ENCODE results near the gene TES. TPM values are rescaled to one million over a fixed set of nuclear protein-coding genes. Genes with fewer than 3 reads are reported as not detected.

TES gene
- total and polyA plus RNA-seq, 12 donors: 9.4 to 38.5 (median 16.9) TPM

- Histone ChIP-seq H3K36me3 (no peaks in the 10 kb centered on the region), H3K27ac (no peak overlapping the region), H3K9me3 (peaks cover 0 to 22% (median 5%) of the 10 kb centered on the region in 11 donors), H3K4me3 (no peak overlapping the region), H3K27me3 (no peaks in the 10 kb centered on the region), H3K4me1 (no peaks in the 10 kb centered on the region)
- 90 to 98% methylated on average over 6 of the region's 6 CpGs for WGBS, 2 donors
- intact Hi-C loops (cut with DNase I): loop anchor here in 1 of 10 donors (10.0 kb wide), 1 partner anchor 399 kb away; no protein-coding TSS in a partner anchor
- no peak for DNase-seq
- no peak for ATAC-seq
- no peak for TF ChIP-seq CTCF (IDR thresholded peaks at IDR 0.05)
Observed at GRCh38 chr7:116185956-116186355, 24.4 kb upstream of the TES start.

GRCh38 chr7:116187400-116187799 lies 22.9 kb upstream of the TES start:
- Histone ChIP-seq H3K4me1 (no peaks in the 10 kb centered on the region), H3K36me3 (no peaks in the 10 kb centered on the region), H3K4me3 (no peak overlapping the region), H3K27ac (no peak overlapping the region), H3K27me3 (no peaks in the 10 kb centered on the region), H3K9me3 (peaks cover 0 to 22% (median 5%) of the 10 kb centered on the region in 11 donors)
- no peak for TF ChIP-seq CTCF (IDR thresholded peaks at IDR 0.05)
- intact Hi-C loops (cut with DNase I): loop anchor here in 1 of 10 donors (10.0 kb wide), 1 partner anchor 397 kb away; no protein-coding TSS in a partner anchor
- 95 to 98% methylated on average over 1 of the region's 1 CpG for WGBS, 2 donors
- no peak for ATAC-seq
- no peak for DNase-seq

GRCh38 chr7:116193329-116194087 lies 16.8 kb upstream of the TES start:
- intact Hi-C loops (cut with DNase I): no loop called here
- no peak for TF ChIP-seq CTCF (IDR thresholded peaks at IDR 0.05)

GRCh38 chr7:116194115-116194514 lies 16.2 kb upstream of the TES start:
- H3K4me3 ChIP-seq: no peak overlapping the region
- H3K36me3 ChIP-seq: no peaks in the 10 kb centered on the region
- TF ChIP-seq CTCF (IDR thresholded peaks at IDR 0.05): no peak
- no peaks in the 10 kb centered on the region for H3K4me1 ChIP-seq
- no peaks in the 10 kb centered on the region for H3K27me3 ChIP-seq
- no peak overlapping the region for H3K27ac ChIP-seq
- intact Hi-C loops (cut with DNase I): no loop called here
- no peak for DNase-seq
- H3K9me3 ChIP-seq: no peaks in the 10 kb centered on the region
- ATAC-seq: no peak
- 87 to 89% methylated on average over 2 of the region's 2 CpGs for WGBS, 2 donors

More at GRCh38 chr7:116193329-116194087, 16.8 kb upstream of the TES start:
- 78 to 80% methylated on average over 5 of the region's 5 CpGs for WGBS, 2 donors
- Histone ChIP-seq H3K27me3 (no peaks in the 10 kb centered on the region), H3K4me3 (no peak overlapping the region), H3K27ac (no peak overlapping the region), H3K4me1 (no peaks in the 10 kb centered on the region), H3K9me3 (no peaks in the 10 kb centered on the region), H3K36me3 (no peaks in the 10 kb centered on the region)
- DNase-seq: no peak
- no peak for ATAC-seq
